OCI-LY1 (cell line): ENCODE data around the gene PLXDC1.

Source experiments
- H2AFZ ChIP-seq: fragments of 200-600 bp; sonication (generic), shearing (Covaris generic); 2 replicates; pipeline ENCODE4 v1.6.0; 2014; ENCODE audit warnings: antibody characterized with exemption, mild to moderate bottlenecking, low read length
- H3F3A ChIP-seq: fragments of 200-600 bp; sonication (generic), shearing (Covaris generic); 2 replicates; pipeline ENCODE4 v1.6.0; 2014; ENCODE audit warnings: mild to moderate bottlenecking, antibody characterized with exemption, low read length, moderate library complexity; ENCODE audit not compliant: insufficient read depth
- H3K27ac ChIP-seq: fragments of 200-600 bp; sonication (generic); 2 replicates; pipeline ENCODE4 v1.5.1; 2014; ENCODE audit warnings: low read length, mixed run types, mild to moderate bottlenecking, low read depth; ENCODE audit not compliant: poor library complexity, severe bottlenecking
- H3K27me3 ChIP-seq: fragments of 200-600 bp; sonication (generic); 2 replicates; pipeline ENCODE4 v1.6.0; 2014; ENCODE audit warnings: antibody characterized with exemption, mild to moderate bottlenecking, low read length, moderate library complexity; ENCODE audit not compliant: insufficient read depth
- H3K36me3 ChIP-seq: fragments of 200-600 bp; sonication (generic); 2 replicates; pipeline ENCODE4 v1.6.1; 2014; ENCODE audit warnings: mild to moderate bottlenecking, antibody characterized with exemption, low read length, moderate library complexity, mixed read lengths; ENCODE audit not compliant: insufficient read depth
- H3K4me1 ChIP-seq: fragments of 200-600 bp; sonication (generic); 2 replicates; pipeline ENCODE4 v1.5.1; 2014; ENCODE audit warnings: mild to moderate bottlenecking, low read length, moderate library complexity; ENCODE audit not compliant: insufficient read depth, severe bottlenecking
- H3K4me2 ChIP-seq: fragments of 200-600 bp; sonication (generic), shearing (Covaris generic); 2 replicates; pipeline ENCODE4 v1.6.1; 2014; ENCODE audit warnings: low read length
- H3K4me3 ChIP-seq: fragments of 200-600 bp; sonication (generic); 2 replicates; pipeline ENCODE4 v1.5.1; 2014; ENCODE audit warnings: low read length, low read depth, mild to moderate bottlenecking, mixed read lengths; ENCODE audit not compliant: poor library complexity, severe bottlenecking
- H3K79me2 ChIP-seq: fragments of 200-600 bp; shearing (Covaris generic); 2 replicates; pipeline ENCODE4 v1.6.1; 2016; ENCODE audit warnings: mixed run types, low read length, mixed read lengths; ENCODE audit not compliant: insufficient read depth
- H3K9ac ChIP-seq: fragments of 200-600 bp; sonication (generic), shearing (Covaris generic); 2 replicates; pipeline ENCODE4 v1.6.1; 2014; ENCODE audit warnings: mild to moderate bottlenecking, low read length, mixed read lengths
- H3K9me2 ChIP-seq: fragments of 200-600 bp; sonication (generic), shearing (Covaris generic); 2 replicates; pipeline ENCODE4 v1.6.1; 2014; ENCODE audit warnings: low read depth, mild to moderate bottlenecking, low read length, mixed read lengths
- H3K9me3 ChIP-seq: fragments of 200-600 bp; shearing (Covaris generic); 2 replicates; pipeline ENCODE4 v1.6.1; 2014; ENCODE audit warnings: low read length, mixed read lengths
- H4K20me1 ChIP-seq: fragments of 200-600 bp; sonication (generic), shearing (Covaris generic); 2 replicates; pipeline ENCODE4 v1.6.0; 2016; ENCODE audit warnings: mild to moderate bottlenecking, low read length; ENCODE audit not compliant: insufficient read depth
- CTCF ChIP-seq: fragments of 200-600 bp; sonication (generic), shearing (Covaris generic); IDR thresholded peaks from 2 replicates; pipeline ENCODE4 v1.5.1; 2017; ENCODE audit warnings: mild to moderate bottlenecking, antibody characterized with exemption, low read length, moderate library complexity, mixed read lengths
- EZH2 ChIP-seq: fragments of 200-600 bp; sonication (generic), shearing (Covaris generic); IDR thresholded peaks from 2 replicates; pipeline ENCODE4 v1.8.0; 2017; ENCODE audit warnings: borderline replicate concordance, mixed run types, mild to moderate bottlenecking, antibody characterized with exemption, low read length, moderate library complexity, mixed read lengths

PLXDC1 gene

GRCh38 chr17:39199820-39200069 is 48.3 kb upstream of the PLXDC1 start:
- no peaks in the 10 kb centered on the region for H4K20me1 ChIP-seq
- H3K27ac ChIP-seq: peak overlapping the region; percentile 81
- no peak for TF ChIP-seq CTCF
- TF ChIP-seq EZH2: no peak
- peak overlapping the region; percentile 98 for H3K4me3 ChIP-seq
- peaks cover 12% of the 10 kb centered on the region for H3K79me2 ChIP-seq
- no peak overlapping the region for H2AFZ ChIP-seq
- H3K27me3 ChIP-seq: no peaks in the 10 kb centered on the region
- H3K36me3 ChIP-seq: peaks cover 44% of the 10 kb centered on the region
- no peaks in the 10 kb centered on the region for H3K9me3 ChIP-seq
- H3K4me2 ChIP-seq: peak overlapping the region; percentile 99
- H3F3A ChIP-seq: peaks cover 24% of the 10 kb centered on the region
- peak overlapping the region; percentile 100 for H3K9ac ChIP-seq
- no peaks in the 10 kb centered on the region for H3K9me2 ChIP-seq
- peaks cover 60% of the 10 kb centered on the region for H3K4me1 ChIP-seq

GRCh38 chr17:39198186-39198566 is 46.7 kb upstream of the PLXDC1 start:
- Histone ChIP-seq H2AFZ (no peak overlapping the region), H3K36me3 (peaks cover 41% of the 10 kb centered on the region), H3K4me2 (peak overlapping the region; percentile 99), H3K9ac (peak overlapping the region; percentile 73), H3K4me1 (peaks cover 60% of the 10 kb centered on the region), H3K9me2 (no peaks in the 10 kb centered on the region), H3K27ac (peak overlapping the region; percentile 81), H4K20me1 (no peaks in the 10 kb centered on the region), H3K4me3 (peak overlapping the region; percentile 69), H3F3A (peaks cover 15% of the 10 kb centered on the region; the same call in 1 of the 2 replicates), H3K79me2 (peaks cover 12% of the 10 kb centered on the region), H3K9me3 (no peaks in the 10 kb centered on the region), H3K27me3 (no peaks in the 10 kb centered on the region)
- TF ChIP-seq CTCF (no peak), EZH2 (no peak)

- H4K20me1 ChIP-seq: no peaks in the 10 kb centered on the region
- peak within 1 kb of the TSS; percentile 69 for H3K4me3 ChIP-seq
- H3K36me3 ChIP-seq: peaks cover 42% of the 10 kb centered on the region
- H3K27ac ChIP-seq: peak within 1 kb of the TSS; percentile 82
- H3K9me2 ChIP-seq: no peaks in the 10 kb centered on the region
- no peaks in the 10 kb centered on the region for H3K9me3 ChIP-seq
- H3K4me2 ChIP-seq: peak within 1 kb of the TSS; percentile 99
- H3K4me1 ChIP-seq: peaks cover 57% of the 10 kb centered on the region
- H3K9ac ChIP-seq: peak within 1 kb of the TSS; percentile 73
- no peak for TF ChIP-seq CTCF
- TF ChIP-seq EZH2: no peak
- no peaks in the 10 kb centered on the region for H3K27me3 ChIP-seq
- H2AFZ ChIP-seq: no peak within 1 kb of the TSS
- H3F3A ChIP-seq: peaks cover 12% of the 10 kb centered on the region; the same call in 1 of the 2 replicates
- peaks cover 12% of the 10 kb centered on the region for H3K79me2 ChIP-seq
These were observed 46.1 kb upstream of the PLXDC1 start, which contains the start of gene CACNB1 for GRCh38 chr17:39197380-39198185. Gene CACNB1, minus strand, starts transcription at chr17:39197669. Its CDS starts 174 bp downstream, at chr17:39197495.
